Liver (tissue), 9 donors: ENCODE results near the gene TMEM150A. TPM values are rescaled to one million over a fixed set of nuclear protein-coding genes. Genes with fewer than 3 reads are reported as not detected.

Experiments used
- DNase-seq: peaks from one replicate; pipeline ENCODE4 v3.0.0-alpha.2; 2017; ENCODE audit warnings: low spot score
- H3K27ac ChIP-seq, 2 donors: one replicate each; pipeline ENCODE4 v1.7.0; 2013; ENCODE audit warnings: inconsistent platforms in 2 of 2, low read length in 2 of 2, control low read depth in 1 of 2, low read depth in 1 of 2, mild to moderate bottlenecking in 1 of 2
- H3K27me3 ChIP-seq, 4 donors: one replicate each; pipeline versions ENCODE4 v1.6.1 to v1.7.0; 2013; ENCODE audit warnings: low read length in 3 of 4, inconsistent platforms in 1 of 4, mild to moderate bottlenecking in 1 of 4, moderate library complexity in 1 of 4; ENCODE audit not compliant: control insufficient read depth in 4 of 4, insufficient read depth in 4 of 4
- H3K36me3 ChIP-seq, 4 donors: one replicate each; pipeline versions ENCODE4 v1.6.1 to v1.7.0; 2013; ENCODE audit warnings: low read length in 3 of 4, mild to moderate bottlenecking in 3 of 4, low read depth in 1 of 4, moderate library complexity in 1 of 4; ENCODE audit not compliant: control insufficient read depth in 4 of 4, insufficient read depth in 3 of 4
- H3K4me1 ChIP-seq, 4 donors: one replicate each; pipeline versions ENCODE4 v1.6.1 to v1.7.0; 2013; ENCODE audit warnings: low read length in 3 of 4, mild to moderate bottlenecking in 3 of 4, moderate library complexity in 1 of 4; ENCODE audit not compliant: control insufficient read depth in 4 of 4, insufficient read depth in 4 of 4
- H3K4me3 ChIP-seq, 3 donors: one replicate each; pipeline versions ENCODE4 v1.6.1 to v1.7.0; 2013; ENCODE audit warnings: low read length in 3 of 3, control low read depth in 1 of 3, low read depth in 1 of 3, mild to moderate bottlenecking in 1 of 3
- H3K9ac ChIP-seq, 2 donors: one replicate each; pipeline ENCODE4 v1.7.0; 2013; ENCODE audit warnings: low read length in 2 of 2, mild to moderate bottlenecking in 2 of 2, moderate library complexity in 2 of 2, control low read depth in 1 of 2, low read depth in 1 of 2
- H3K9me3 ChIP-seq, 4 donors: one replicate each; pipeline versions ENCODE4 v1.6.1 to v1.7.0; 2013; ENCODE audit warnings: low read length in 3 of 4; ENCODE audit not compliant: control insufficient read depth in 4 of 4
- CTCF ChIP-seq: fragments of 150-350 bp; IDR thresholded peaks from 2 replicates; pipeline ENCODE4 v1.5.1; 2017; ENCODE audit warnings: improper control_type of control experiment, low read depth, low read length; ENCODE audit not compliant: missing input control
- EGR1 ChIP-seq, 2 donors: IDR thresholded peaks; 2 replicates each; pipeline ENCODE4 v1.6.1; 2016 to 2018; ENCODE audit warnings: antibody characterized with exemption in 2 of 2, low read depth in 2 of 2
- FOXA1 ChIP-seq: IDR thresholded peaks from 2 replicates; pipeline ENCODE4 v1.6.1; 2016; ENCODE audit warnings: antibody characterized with exemption
- GABPA ChIP-seq, 2 donors: IDR thresholded peaks in 1 of 2; conservative IDR thresholded peaks in 1 of 2; 2 replicates each; pipeline ENCODE4 v1.6.1; 2016; ENCODE audit warnings: antibody characterized with exemption in 2 of 2, mild to moderate bottlenecking in 1 of 2, moderate library complexity in 1 of 2
- HNF4A ChIP-seq, 2 donors: conservative IDR thresholded peaks; 2 replicates each; pipeline ENCODE4 v1.6.1; 2016; ENCODE audit warnings: antibody characterized with exemption in 2 of 2, mild to moderate bottlenecking in 2 of 2
- HNF4G ChIP-seq: IDR thresholded peaks from 2 replicates; pipeline ENCODE4 v1.6.1; 2016; ENCODE audit warnings: antibody characterized with exemption
- JUND ChIP-seq, 2 donors: IDR thresholded peaks; 2 replicates each; pipeline ENCODE4 v1.6.1; 2016; ENCODE audit warnings: antibody characterized with exemption in 2 of 2
- MAX ChIP-seq: IDR thresholded peaks from 2 replicates; pipeline ENCODE4 v1.6.1; 2016; ENCODE audit warnings: antibody characterized with exemption
- RAD21 ChIP-seq, 2 donors: IDR thresholded peaks; 2 replicates each; pipeline ENCODE4 v1.6.1; 2016; ENCODE audit warnings: antibody characterized with exemption in 2 of 2, mild to moderate bottlenecking in 2 of 2
- REST ChIP-seq: IDR thresholded peaks from 2 replicates; pipeline ENCODE4 v1.6.1; 2016; ENCODE audit warnings: antibody characterized with exemption, mild to moderate bottlenecking
- RXRA ChIP-seq, 2 donors: IDR thresholded peaks; 2 replicates each; pipeline ENCODE4 v1.6.1; 2017 to 2018; ENCODE audit warnings: antibody characterized with exemption in 2 of 2, mild to moderate bottlenecking in 1 of 2
- SP1 ChIP-seq: IDR thresholded peaks from 2 replicates; pipeline ENCODE4 v1.6.1; 2018; ENCODE audit warnings: antibody characterized with exemption, mild to moderate bottlenecking
- TAF1 ChIP-seq: conservative IDR thresholded peaks from 2 replicates; pipeline ENCODE4 v1.6.1; 2016; ENCODE audit warnings: antibody characterized with exemption, mild to moderate bottlenecking
- WGBS: extraction: QIAGEN DNeasy Blood & Tissue Kit; methylation state at CpG from one replicate; pipeline ENCODE4 v1.1.7; 2013; 5-methylcytosine and 5-hydroxymethylcytosine counted together
- polyA plus RNA-seq, 2 donors: library from polyadenylated mRNA; stranded (reverse) in 1 of 2; unstranded in 1 of 2; fragments of 200-250 nt in 1 of 2; fragments of >200 nt in 1 of 2; fragmentation: Nextera tagmentation in 1 of 2; extraction: Ambion mirVana in 1 of 2; gene quantifications; one replicate each; pipeline versions ENCODE4 v1.2.1 to v1.2.3, GENCODE V29; 2013 to 2015
- total RNA-seq, 2 donors: library from RNA; depleted of rRNA; stranded (reverse); fragments of >200 nt; gene quantifications; one replicate each; pipeline ENCODE4 v1.2.3, GENCODE V29; 2014
- donor health status: healthy.
- donor health status: healthy.
- donor health status: healthy.
- donor health status: healthy.
- donor health status: healthy.

The TMEM150A gene
- total and polyA plus RNA-seq, 4 donors = 13.1 to 32.5 (median 24.6) TPM

GRCh38 chr2:85589982-85590791, 12.3 kb downstream of the TMEM150A start (continued):
- TF ChIP-seq MAX = peak; percentile 26
- TF ChIP-seq RXRA (IDR thresholded peaks at IDR 0.05) = peak in 1 of 2 donors; percentile 29
- TF ChIP-seq CTCF = no peak
- peak in 1 of 2 donors; percentile 13 for TF ChIP-seq HNF4A (conservative IDR thresholded peaks at IDR 0.05)
- no peak for TF ChIP-seq GABPA (IDR thresholded peaks at IDR 0.05 in 1 of 2, conservative IDR thresholded peaks at IDR 0.05 in 1 of 2)
- TF ChIP-seq JUND (IDR thresholded peaks at IDR 0.05) = no peak
- no peak for TF ChIP-seq FOXA1

- no peak overlapping the region for H3K9ac ChIP-seq
- WGBS = 88% methylated on average over 4 of the region's 4 CpGs
- no peaks in the 10 kb centered on the region for H3K27me3 ChIP-seq
- H3K4me1 ChIP-seq = peaks cover 12 to 42% (median 26%) of the 10 kb centered on the region in 4 donors
- DNase-seq = no peak
- peak overlapping the region; percentile 53 to 74 for H3K27ac ChIP-seq
- TF ChIP-seq TAF1 = no peak
- TF ChIP-seq GABPA (IDR thresholded peaks at IDR 0.05 in 1 of 2, conservative IDR thresholded peaks at IDR 0.05 in 1 of 2) = no peak
- TF ChIP-seq EGR1 (IDR thresholded peaks at IDR 0.05; ENCODE audit: low read depth in 2 of 2) = no peak
- TF ChIP-seq RAD21 (IDR thresholded peaks at IDR 0.05) = no peak
- no peak for TF ChIP-seq REST
- no peak for TF ChIP-seq FOXA1
- no peak for TF ChIP-seq SP1
- TF ChIP-seq CTCF = no peak
- no peak for TF ChIP-seq HNF4G
- H3K4me3 ChIP-seq = no peak overlapping the region
- H3K9me3 ChIP-seq = no peaks in the 10 kb centered on the region
- no peaks in the 10 kb centered on the region for H3K36me3 ChIP-seq
Measured at GRCh38 chr2:85589181-85589580, 13.3 kb downstream of the TMEM150A start.
